Stimulated activated naive CD4-positive, alpha-beta T cell (primary cell): Measurements from ENCODE around the gene ATP8B2.
"Not testable (repeated sequence)": the region's sequence is repeated elsewhere in the genome, so short reads cannot be mapped to it uniquely, and the experiment has no call there.

Experiments used
- DNase-seq, 6 experiments: peaks; one replicate each; lab custom pipeline; 2025; lab: John Stamatoyannopoulos, UW

The ATP8B2 gene

DNA sequence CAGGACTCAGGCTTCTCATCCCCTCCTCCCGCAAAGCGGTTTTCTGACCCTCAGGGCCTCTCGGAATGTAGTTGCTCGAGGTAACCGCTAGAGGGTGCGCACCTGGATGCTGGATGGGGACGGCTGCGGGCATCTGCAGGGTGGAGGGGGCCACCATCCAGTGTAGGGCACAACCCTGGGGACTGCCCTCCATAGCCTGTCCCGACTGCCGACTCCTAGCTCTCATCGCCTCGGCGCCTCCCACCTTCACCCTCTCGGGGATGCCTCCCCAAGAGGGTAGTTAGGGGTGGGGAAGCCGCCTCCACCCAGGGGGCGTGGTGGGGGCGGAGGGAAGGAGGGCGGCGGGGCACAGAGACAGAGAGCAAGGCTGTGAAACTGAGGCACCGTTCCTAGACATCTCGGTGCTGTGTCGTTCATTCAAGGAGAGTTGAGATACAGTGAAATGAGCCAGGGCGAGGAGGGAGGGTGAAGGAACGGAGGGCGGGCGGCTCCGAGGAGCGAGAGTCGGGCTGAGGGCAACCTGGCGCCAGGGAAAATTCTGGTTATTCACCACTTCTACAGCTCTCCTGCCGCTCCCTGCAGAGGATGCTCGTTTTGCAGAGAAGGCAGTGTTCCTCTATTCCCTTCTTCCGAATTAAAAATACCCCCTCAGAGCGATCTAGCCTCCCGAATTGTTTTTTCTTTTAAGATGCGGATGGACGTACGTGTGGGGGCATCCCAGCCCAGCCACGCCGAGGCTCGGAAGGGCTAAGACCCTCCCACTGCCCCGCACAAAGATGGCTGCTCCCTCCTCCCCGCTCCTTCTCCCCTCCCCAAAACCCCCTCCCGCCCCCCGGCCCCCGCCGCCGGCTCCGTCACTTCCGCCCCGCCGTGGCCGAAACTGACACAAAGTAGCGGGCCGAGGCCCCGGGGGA lies at the start of gene ATP8B2:
Gene ATP8B2 (plus strand): TSS at position 857 of the 914 bp plus-strand sequence. CDS start 2,617 bp downstream, outside the sequence.
- peak; percentile 62 to 86 (median 73) for DNase-seq

- DNase-seq = peak in 3 of 6 experiments; percentile 3 to 16 (median 10)
Measured at GRCh38 chr1:154276797-154277196, 48.5 kb upstream of the ATP8B2 start.

GRCh38 chr1:154287591-154287990 lies 37.7 kb upstream of the ATP8B2 start:
- DNase-seq = not testable (repeated sequence)

DNA sequence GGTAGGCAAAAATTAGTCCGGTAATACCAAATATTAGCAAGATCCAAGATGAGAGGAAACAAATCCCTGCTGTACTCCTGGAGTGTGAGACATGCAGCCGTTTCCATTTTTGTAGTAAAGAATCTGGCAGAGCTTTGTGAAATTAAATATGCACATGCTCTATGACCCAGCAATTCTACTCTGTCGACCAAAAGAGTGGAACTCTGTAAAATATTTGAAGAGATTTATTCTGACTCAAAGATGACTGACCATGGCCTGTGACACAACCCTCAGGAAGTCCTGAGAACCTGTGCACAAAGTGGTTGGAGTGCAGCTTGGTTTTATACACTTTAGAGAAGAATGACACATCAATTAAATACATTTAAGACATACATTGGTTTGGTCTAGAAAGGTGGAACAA lies 36.7 kb upstream of the ATP8B2 start:
- no peak for DNase-seq

- DNase-seq = no peak
Measured at GRCh38 chr1:154290921-154291320, 34.4 kb upstream of the ATP8B2 start.

DNA sequence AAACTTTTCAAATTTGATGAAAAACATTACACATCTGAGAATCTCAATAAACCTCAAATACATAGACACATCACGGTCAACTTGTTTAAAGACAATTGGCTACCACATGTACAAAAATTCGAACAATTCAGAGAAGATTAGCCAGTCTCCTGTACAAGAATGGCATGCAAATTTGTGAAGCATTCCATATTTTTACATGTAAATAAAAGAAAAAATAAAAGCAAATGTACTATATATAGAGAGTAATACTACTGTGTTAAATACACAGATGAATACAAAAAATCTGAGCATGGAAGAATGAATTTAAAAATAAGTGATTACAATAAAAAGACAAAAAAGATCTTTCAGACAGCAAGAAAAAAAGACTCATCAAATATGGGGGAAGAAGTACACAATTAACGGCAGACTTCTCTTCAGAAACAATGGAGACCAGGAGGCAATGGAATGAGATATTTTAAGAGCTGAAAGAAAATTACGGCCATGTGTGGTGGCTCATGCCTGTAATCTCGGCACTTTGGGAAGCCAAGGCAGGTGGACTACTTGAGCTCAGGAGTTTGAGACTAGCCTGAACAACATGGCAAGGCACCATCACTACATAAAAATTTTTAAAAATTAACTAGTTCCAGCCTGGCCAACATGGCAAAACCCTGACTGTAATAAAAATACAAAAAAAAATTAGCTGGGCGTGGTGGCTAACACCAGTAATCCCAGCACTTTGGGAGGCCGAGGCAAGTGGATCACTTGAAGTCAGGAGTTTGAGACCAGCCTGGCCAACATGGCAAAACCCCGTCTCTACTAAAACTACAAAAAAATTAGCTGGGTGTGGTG lies 29.7 kb upstream of the ATP8B2 start:
- DNase-seq = peak in 1 of 6 experiments; percentile 3

DNA sequence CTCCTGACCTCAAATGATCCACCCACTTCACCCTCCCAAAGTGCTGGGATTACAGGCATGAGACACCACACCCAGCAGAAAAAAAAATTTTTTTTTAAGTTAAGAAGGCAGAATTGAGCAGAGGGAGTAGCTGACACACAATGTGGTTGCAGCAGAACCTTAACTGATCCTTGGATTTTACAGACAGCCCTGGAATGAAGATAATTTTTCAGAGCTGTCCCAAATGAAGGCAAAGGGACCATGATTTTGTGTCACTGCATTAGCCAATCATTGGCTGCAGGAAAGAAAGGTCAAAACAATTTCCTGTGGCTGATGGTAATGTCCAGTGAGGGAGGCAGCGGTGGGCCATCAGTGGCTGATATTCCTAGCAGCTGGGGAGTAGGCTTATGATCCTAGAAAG lies 23.7 kb upstream of the ATP8B2 start:
- DNase-seq = no peak

- DNase-seq = no peak
Measured at GRCh38 chr1:154304664-154305337, 20.5 kb upstream of the ATP8B2 start.

DNA sequence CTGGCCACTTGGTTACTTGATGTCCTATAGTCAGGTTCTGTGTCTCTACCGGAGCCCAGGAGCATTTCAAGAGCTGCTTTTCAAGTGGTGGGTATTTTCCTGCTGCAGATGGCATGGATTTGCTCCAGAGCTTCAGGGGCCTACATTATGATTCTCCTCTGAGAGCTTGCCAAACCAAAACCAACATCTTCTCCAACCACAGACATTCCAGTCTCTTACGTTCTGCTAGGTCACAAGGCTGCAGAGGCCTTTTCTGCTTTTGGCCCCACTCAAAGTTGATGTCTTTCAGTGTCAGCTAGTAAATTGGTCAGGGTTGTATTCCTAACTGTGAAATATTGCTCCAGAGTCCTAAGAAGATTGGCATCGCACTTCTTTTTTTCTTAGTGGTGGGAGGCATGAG lies 19.2 kb upstream of the ATP8B2 start:
- no peak for DNase-seq

- DNase-seq = not testable (repeated sequence)
Measured at GRCh38 chr1:154307670-154308270, 17.6 kb upstream of the ATP8B2 start.

GRCh38 chr1:154309136-154309535 lies 16.2 kb upstream of the ATP8B2 start:
- not testable (repeated sequence) for DNase-seq

GRCh38 chr1:154312229-154313065 lies 12.9 kb upstream of the ATP8B2 start:
- DNase-seq = not testable (repeated sequence)

DNA sequence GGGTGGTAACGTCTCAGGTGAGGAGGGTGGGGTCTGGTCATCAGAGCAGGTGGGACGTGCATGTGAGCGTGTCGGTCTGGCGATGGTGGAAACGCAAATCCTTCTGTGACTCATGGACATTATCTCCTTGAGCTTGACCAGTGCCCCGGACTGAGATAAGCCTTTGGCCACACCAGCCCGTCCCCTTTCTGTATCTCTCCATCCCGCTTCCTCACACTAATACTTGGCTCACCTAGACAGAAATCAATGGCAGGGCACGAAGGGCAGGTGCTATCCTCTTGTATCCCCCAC lies 12.3 kb upstream of the ATP8B2 start:
- no peak for DNase-seq

- DNase-seq = not testable (repeated sequence)
Measured at GRCh38 chr1:154314226-154314625, 11.1 kb upstream of the ATP8B2 start.

GRCh38 chr1:154316704-154317103 lies 8.6 kb upstream of the ATP8B2 start:
- no peak for DNase-seq

- no peak for DNase-seq
Measured at GRCh38 chr1:154318386-154318785, 6.9 kb upstream of the ATP8B2 start.

DNA sequence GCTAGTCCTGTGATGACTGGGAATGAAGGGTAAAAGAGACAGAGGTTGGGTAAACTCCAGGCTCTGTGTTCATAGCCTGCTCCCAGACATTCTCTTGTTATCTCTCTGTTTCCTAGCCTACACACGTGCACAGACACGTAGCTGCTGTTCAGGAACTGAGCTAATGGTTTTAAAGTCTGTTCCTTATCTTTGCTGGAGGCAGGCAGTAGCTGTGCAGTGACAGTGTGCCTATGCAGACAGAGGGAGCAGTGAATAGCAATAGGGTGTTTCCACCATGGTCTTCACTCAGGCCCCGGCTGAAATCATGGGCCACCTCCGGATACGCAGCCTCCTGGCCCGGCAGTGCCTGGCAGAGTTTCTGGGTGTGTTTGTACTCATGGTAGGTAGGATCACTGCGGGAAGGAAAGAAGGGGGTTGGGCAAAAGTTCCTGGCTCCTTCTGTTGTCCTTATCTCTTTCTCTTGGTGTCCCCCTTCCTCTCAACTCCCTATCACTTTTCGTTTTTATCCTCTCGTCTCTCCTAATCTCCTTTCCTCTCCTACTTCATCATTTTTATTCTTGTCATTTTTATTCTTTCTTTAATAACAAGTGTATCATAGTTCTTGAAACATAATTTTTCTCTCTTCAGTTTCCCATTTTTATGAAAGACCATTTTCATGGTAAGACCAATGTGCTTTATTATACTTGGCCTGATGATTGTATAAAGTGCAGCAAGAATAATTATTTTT lies 4.3 kb upstream of the ATP8B2 start, which contains the start of gene AQP10:
Gene AQP10 (plus strand): TSS at position 212 of the 727 bp plus-strand sequence. CDS start 63 bp downstream, at position 275.
- no peak for DNase-seq

DNA sequence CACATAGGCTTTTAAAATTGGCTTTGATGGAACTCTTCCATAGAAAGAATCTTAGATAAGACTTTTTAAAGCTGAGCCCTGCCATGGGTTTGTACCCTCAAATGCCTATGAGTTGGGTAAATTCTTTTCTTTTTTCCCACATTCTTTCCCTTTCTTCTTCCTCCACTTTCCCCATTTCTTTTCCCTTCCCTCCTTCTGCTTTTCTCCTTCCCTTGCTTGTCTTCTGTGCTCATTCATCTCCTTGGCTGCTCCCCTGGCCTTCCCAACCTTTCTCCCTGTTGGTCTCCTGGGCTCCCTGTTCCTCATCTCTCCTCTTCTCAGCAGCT lies 3.8 kb upstream of the ATP8B2 start:
- not testable (repeated sequence) for DNase-seq

DNA sequence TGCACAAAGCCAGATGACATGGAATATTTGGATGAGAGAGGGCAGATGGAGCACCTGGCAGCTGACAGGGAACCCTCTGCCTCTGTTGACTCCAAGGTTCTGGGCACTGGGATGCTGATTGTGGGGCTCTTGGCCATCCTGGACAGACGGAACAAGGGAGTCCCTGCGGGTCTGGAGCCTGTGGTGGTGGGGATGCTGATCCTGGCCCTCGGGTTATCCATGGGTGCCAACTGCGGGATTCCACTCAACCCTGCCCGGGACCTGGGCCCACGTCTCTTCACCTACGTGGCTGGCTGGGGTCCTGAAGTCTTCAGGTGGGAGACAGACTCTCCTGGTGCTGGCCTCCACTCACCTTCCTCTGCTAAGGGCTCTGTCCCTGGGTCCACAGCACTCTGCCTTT lies 1.8 kb upstream of the ATP8B2 start:
- DNase-seq = no peak

GRCh38 chr1:154324241-154324640 lies 1.1 kb upstream of the ATP8B2 start:
- DNase-seq = no peak
